B cell (primary cell): Measurements from ENCODE around the gene VPS26B. TPM values are rescaled to one million over a fixed set of nuclear protein-coding genes. Genes with fewer than 3 reads are reported as not detected.

Experiments used
- ATAC-seq: fragments of 200-7000 bp; cut with Tn5 transposase; one replicate; pipeline ENCODE4 v1.10.0; 2021; ENCODE audit warnings: low read depth, mild to moderate bottlenecking, moderate number of reproducible peaks, moderate library complexity
- CTCF ChIA-PET: fragments of 350-600 bp; sonication (Branson Sonifier 250); formaldehyde crosslinking; loops from one replicate; lab custom pipeline; 2021; ENCODE audit warnings: antibody characterized with exemption, inconsistent platforms; lab: Charles Lee
- POLR2A ChIA-PET: fragments of 350-600 bp; sonication (Branson Sonifier 250); formaldehyde crosslinking; loops from one replicate; lab custom pipeline; 2021; ENCODE audit warnings: antibody characterized with exemption; lab: Charles Lee
- DNase-seq: peaks from one replicate; pipeline ENCODE4 v3.0.0; 2013
- H2AFZ ChIP-seq: 2 replicates; pipeline ENCODE4 v1.6.1; 2012; ENCODE audit warnings: mild to moderate bottlenecking, low read depth, low read length; ENCODE audit not compliant: insufficient read depth, poor library complexity, severe bottlenecking
- H3K27ac ChIP-seq, 2 donors: 1 replicate in 1 of 2; 2 replicates in 1 of 2; pipeline ENCODE4 v1.5.1; 2012 to 2013; ENCODE audit warnings: low read length in 2 of 2, mild to moderate bottlenecking in 2 of 2, moderate library complexity in 1 of 2
- H3K27me3 ChIP-seq, 4 experiments: fragments of 200-600 bp in 1 of 4; sonication (generic) in 1 of 4; replicated peaks in 1 of 4; 1 replicate in 2 of 4; 2 replicates in 2 of 4; pipeline versions ENCODE4 v1.6.1 to v1.7.0; 2013 to 2016; ENCODE audit warnings: low read length in 3 of 4, mild to moderate bottlenecking in 2 of 4, mixed read lengths in 1 of 4, moderate library complexity in 1 of 4; ENCODE audit not compliant: insufficient read depth in 4 of 4, control insufficient read depth in 3 of 4; ENCODE audit errors: control extremely low read depth in 1 of 4
- H3K36me3 ChIP-seq, 2 experiments: replicated peaks in 1 of 2; 1 replicate in 1 of 2; 2 replicates in 1 of 2; pipeline versions ENCODE4 v1.6.1 to v1.7.1; 2013; ENCODE audit warnings: low read length in 1 of 2; ENCODE audit not compliant: insufficient read depth in 2 of 2, control insufficient read depth in 1 of 2; ENCODE audit errors: control extremely low read depth in 1 of 2, extremely low read depth in 1 of 2
- H3K4me1 ChIP-seq, 2 donors: fragments of 200-600 bp in 1 of 2; sonication (generic) in 1 of 2; 1 replicate in 1 of 2; 2 replicates in 1 of 2; pipeline versions ENCODE4 v1.5.1 to v1.6.1; 2013 to 2017; ENCODE audit warnings: low read length in 2 of 2; ENCODE audit not compliant: control insufficient read depth in 2 of 2, insufficient read depth in 2 of 2
- H3K4me2 ChIP-seq: replicated peaks from 2 replicates; pipeline ENCODE3; 2012; ENCODE audit warnings: mild to moderate bottlenecking, low read depth, low read length; ENCODE audit not compliant: poor library complexity, severe bottlenecking
- H3K4me3 ChIP-seq, 5 experiments: fragments of 200-600 bp in 1 of 5; sonication (generic) in 1 of 5; 1 replicate in 3 of 5; 2 replicates in 2 of 5; pipeline versions ENCODE4 v1.5.1 to v1.7.0; 2011 to 2016; ENCODE audit warnings: low read length in 4 of 5, mild to moderate bottlenecking in 4 of 5, low read depth in 2 of 5, control low read depth in 1 of 5, moderate library complexity in 1 of 5; ENCODE audit not compliant: insufficient read depth in 1 of 5; ENCODE audit errors: control extremely low read depth in 1 of 5, extremely low read depth in 1 of 5
- H3K79me2 ChIP-seq: fragments of 200-600 bp; sonication (generic); one replicate; pipeline ENCODE4 v1.6.0; 2016; ENCODE audit warnings: low read length; ENCODE audit not compliant: control insufficient read depth, insufficient read depth
- H3K9ac ChIP-seq: fragments of 200-600 bp; sonication (generic); 2 replicates; pipeline ENCODE4 v1.6.1; 2017; ENCODE audit warnings: mild to moderate bottlenecking, low read length, moderate library complexity
- H3K9me3 ChIP-seq, 3 donors: one replicate each; pipeline versions ENCODE4 v1.6.1 to v1.7.1; 2013; ENCODE audit warnings: low read length in 2 of 3; ENCODE audit not compliant: control insufficient read depth in 2 of 3, insufficient read depth in 1 of 3; ENCODE audit errors: control extremely low read depth in 1 of 3
- H4K20me1 ChIP-seq: 2 replicates; pipeline ENCODE4 v1.6.0; 2012; ENCODE audit warnings: mild to moderate bottlenecking, low read length; ENCODE audit not compliant: insufficient read depth, control insufficient read depth, poor library complexity, severe bottlenecking
- H3K27ac Mint-ChIP-seq: one replicate; pipeline ENCODE4 v1.8.0; 2021; ENCODE audit warnings: mixed read lengths
- H3K27me3 Mint-ChIP-seq: one replicate; pipeline ENCODE4 v1.8.0; 2021; ENCODE audit warnings: mixed read lengths
- H3K4me1 Mint-ChIP-seq: one replicate; pipeline ENCODE4 v1.8.0; 2021; ENCODE audit warnings: mixed read lengths
- H3K4me3 Mint-ChIP-seq: one replicate; pipeline ENCODE4 v1.8.0; 2021; ENCODE audit warnings: mixed read lengths
- H3K9me3 Mint-ChIP-seq: one replicate; pipeline ENCODE4 v1.8.0; 2022; ENCODE audit warnings: mixed read lengths; ENCODE audit not compliant: insufficient read depth
- CTCF ChIP-seq: fragments of 200-600 bp; IDR thresholded peaks from one replicate; pipeline ENCODE4 v1.8.0; 2022; ENCODE audit warnings: antibody characterized with exemption, mild to moderate bottlenecking
- EZH2 ChIP-seq: IDR thresholded peaks from 2 replicates; pipeline ENCODE4 v1.6.1; 2012; ENCODE audit warnings: borderline replicate concordance, low read depth, mild to moderate bottlenecking, moderate library complexity, low read length; ENCODE audit not compliant: insufficient read depth, poor library complexity, severe bottlenecking
- WGBS: methylation state at CpG from one replicate; pipeline ENCODE4 v1.1.5; 2013; ENCODE audit warnings: missing lambda C conversion rate; ENCODE audit not compliant: insufficient coverage; 5-methylcytosine and 5-hydroxymethylcytosine counted together
- intact Hi-C: fragments of 100-400 bp; cut with micrococcal nuclease; formaldehyde crosslinking; loops from one replicate; pipeline ENCODE4 v1.10.0; 2022
- polyA plus RNA-seq: library from polyadenylated mRNA; depleted of rRNA; stranded (reverse); fragments of >200 nt; gene quantifications from 2 replicates; pipeline ENCODE4 v1.2.3, GENCODE V29; 2012
- total RNA-seq, 2 donors: library from RNA; stranded (reverse); fragments of 120-200 nt in 1 of 2; gene quantifications; 1 replicate in 1 of 2; 2 replicates in 1 of 2; pipeline versions ENCODE4 v1.2.3 to v1.2.4, GENCODE V29; 2013 to 2022

The VPS26B gene
- total and polyA plus RNA-seq, 2 donors (not counting 1 experiment from before 2014, with no cell fraction given), result 14.7 to 38.5 TPM

DNA sequence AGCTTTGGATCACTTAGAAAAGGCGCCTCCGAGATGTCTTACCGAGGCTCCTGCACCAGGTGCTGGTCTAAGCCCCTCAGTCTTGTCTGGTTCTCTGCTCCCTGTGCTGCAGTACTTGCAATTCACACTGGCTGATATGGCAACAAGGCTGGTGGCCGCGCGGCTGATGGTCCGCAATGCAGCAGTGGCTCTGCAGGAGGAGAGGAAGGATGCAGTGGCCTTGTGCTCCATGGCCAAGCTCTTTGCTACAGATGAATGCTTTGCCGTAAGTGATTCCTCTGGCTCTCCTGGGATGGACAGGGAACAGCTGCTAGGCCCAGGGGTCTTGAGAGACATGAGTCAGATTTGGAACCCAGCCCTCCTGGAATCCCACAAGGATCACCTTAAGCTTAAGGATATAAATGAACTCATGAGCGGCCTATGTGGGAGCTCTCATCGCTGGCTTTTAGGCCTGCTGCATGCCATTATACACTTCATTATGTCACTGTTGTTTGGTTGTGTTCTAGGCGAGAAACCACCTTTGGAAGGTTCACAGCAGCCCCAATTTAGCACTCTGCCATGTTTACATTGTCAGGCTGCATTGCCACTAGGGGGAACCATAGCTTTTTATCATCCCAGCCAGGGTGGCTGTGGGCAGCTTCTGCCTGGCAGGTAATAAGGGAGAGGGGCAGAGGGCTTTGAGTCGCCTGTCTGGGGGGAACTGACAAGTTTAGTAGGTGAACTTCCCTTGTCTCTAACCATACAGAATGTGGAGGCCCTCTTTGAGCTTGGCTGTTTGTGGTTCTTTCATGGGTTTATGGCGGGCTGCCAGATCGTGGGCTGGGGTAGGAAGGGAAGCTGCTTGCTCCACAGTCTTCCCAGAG is 37.4 kb downstream of the VPS26B start:
- POLR2A ChIA-PET, result no interaction called here

More for the DNA sequence above, 37.4 kb downstream of the VPS26B start:
- no peak for ATAC-seq
- H3K27ac Mint-ChIP-seq, result no peak overlapping the region
- no peak overlapping the region for H3K4me3 Mint-ChIP-seq
- H3K27me3 ChIP-seq, result no peaks in the 10 kb centered on the region
- H3K4me1 Mint-ChIP-seq, result no peaks in the 10 kb centered on the region
- intact Hi-C loops, result no loop called here
- H3K27me3 Mint-ChIP-seq, result no peaks in the 10 kb centered on the region
- TF ChIP-seq EZH2 (no peak), CTCF (peak; percentile 21)
- no peaks in the 10 kb centered on the region for H3K9me3 ChIP-seq
- peaks cover 3 to 45% of the 10 kb centered on the region in 2 experiments for H3K36me3 ChIP-seq
- WGBS, result 98% methylated on average over 10 of the region's 14 CpGs
- no peaks in the 10 kb centered on the region for H3K9me3 Mint-ChIP-seq
- H3K27ac ChIP-seq, result no peak overlapping the region
- H3K9ac ChIP-seq, result no peak overlapping the region
- H4K20me1 ChIP-seq, result no peaks in the 10 kb centered on the region
- no peak overlapping the region for H2AFZ ChIP-seq
- no peak overlapping the region for H3K4me2 ChIP-seq
- H3K4me1 ChIP-seq, result no peaks in the 10 kb centered on the region
- DNase-seq, result no peak
- no peak overlapping the region for H3K4me3 ChIP-seq
- no peaks in the 10 kb centered on the region for H3K79me2 ChIP-seq
- CTCF ChIA-PET, result interaction anchor here (1.3 to 2.3 kb wide), 6 partner anchors 9 to 55 kb away, joined by 3 to 10 read pairs (median 7); partner anchors contain the start of gene GLB1L3
